PFSK-1 (cell line): ENCODE measurements around the gene MFAP4.

Experiments used
- POLR2AphosphoS5 ChIP-seq: IDR thresholded peaks from 2 replicates; pipeline ENCODE4 v1.6.1; 2012; ENCODE audit warnings: low read depth, mild to moderate bottlenecking, control low read depth, low read length, moderate library complexity
- REST ChIP-seq, 2 experiments: IDR thresholded peaks; 2 replicates each; pipeline versions ENCODE4 v1.6.1 to v1.8.0; 2011 to 2012; ENCODE audit warnings: low read depth in 2 of 2, low read length in 2 of 2, control low read depth in 1 of 2, inconsistent platforms in 1 of 2, mild to moderate bottlenecking in 1 of 2, moderate library complexity in 1 of 2; ENCODE audit not compliant: insufficient read depth in 1 of 2
- SIN3A ChIP-seq: IDR thresholded peaks from 2 replicates; pipeline ENCODE4 v1.6.1; 2012; ENCODE audit warnings: mild to moderate bottlenecking, low read length, moderate library complexity, borderline replicate concordance; ENCODE audit not compliant: insufficient read depth
- TAF1 ChIP-seq: IDR thresholded peaks from 2 replicates; pipeline ENCODE4 v1.6.1; 2012; ENCODE audit warnings: low read length, control low read depth, borderline replicate concordance; ENCODE audit not compliant: insufficient read depth

GRCh38 chr17:19384723-19385391 is 2.1 kb downstream of the MFAP4 start:
- TF ChIP-seq POLR2AphosphoS5 (no peak), REST (IDR thresholded peaks at IDR 0.05; ENCODE audit: insufficient read depth in 1 of 2, low read depth in 2 of 2, low read length in 2 of 2) (no peak), SIN3A (no peak), TAF1 (no peak)
